ENCODE data around the gene NHEJ1. TPM values are rescaled to one million over a fixed set of nuclear protein-coding genes. Genes with fewer than 3 reads are reported as not detected.

NHEJ1 gene
- total and polyA plus RNA-seq, 9 donors, result 10.8 to 23.1 (median 17.1) TPM

GRCh38 chr2:219072741-219073250 lies 87.8 kb downstream of the NHEJ1 start:
- intact Hi-C loops (cut with DNase I), result no loop called here
- Histone ChIP-seq H3K9me3 (no peaks in the 10 kb centered on the region), H3K27ac (no peak overlapping the region), H3K4me1 (ENCODE audit: insufficient read depth) (no peaks in the 10 kb centered on the region), H3K4me3 (no peak overlapping the region), H3K27me3 (no peaks in the 10 kb centered on the region), H3K36me3 (no peaks in the 10 kb centered on the region)
- TF ChIP-seq EP300 (IDR thresholded peaks at IDR 0.05), result no peak
- TF ChIP-seq POLR2A (IDR thresholded peaks at IDR 0.05), result no peak
- TF ChIP-seq CTCF (IDR thresholded peaks at IDR 0.05), result no peak
- no peak for DNase-seq
- WGBS, 3 donors, result 84 to 85% (median 84%) methylated on average over 9 of the region's 9 CpGs

- no peak overlapping the region for H3K27ac ChIP-seq
- no peaks in the 10 kb centered on the region for H3K27me3 ChIP-seq
- DNase-seq, result no peak
- intact Hi-C loops (cut with DNase I), result no loop called here
- TF ChIP-seq POLR2A (IDR thresholded peaks at IDR 0.05) (no peak), EP300 (IDR thresholded peaks at IDR 0.05) (no peak), CTCF (IDR thresholded peaks at IDR 0.05) (no peak)
- no peaks in the 10 kb centered on the region for H3K9me3 ChIP-seq
- H3K4me3 ChIP-seq, result no peak overlapping the region
- no peaks in the 10 kb centered on the region for H3K4me1 ChIP-seq (ENCODE audit: insufficient read depth)
- 75 to 89% (median 89%) methylated on average over 6 of the region's 6 CpGs for WGBS, 3 donors
- no peaks in the 10 kb centered on the region for H3K36me3 ChIP-seq
These were observed 89.3 kb downstream of the NHEJ1 start for GRCh38 chr2:219071131-219071816.

GRCh38 chr2:219065484-219065883 lies 95.1 kb downstream of the NHEJ1 start:
- Histone ChIP-seq H3K27me3 (no peaks in the 10 kb centered on the region), H3K36me3 (no peaks in the 10 kb centered on the region), H3K9me3 (no peaks in the 10 kb centered on the region), H3K4me1 (ENCODE audit: insufficient read depth) (peaks cover 2% of the 10 kb centered on the region), H3K4me3 (no peak overlapping the region), H3K27ac (no peak overlapping the region)
- 85 to 91% (median 91%) methylated on average over 1 of the region's 1 CpG for WGBS, 3 donors
- TF ChIP-seq POLR2A (IDR thresholded peaks at IDR 0.05), result no peak
- TF ChIP-seq CTCF (IDR thresholded peaks at IDR 0.05), result no peak
- no peak for TF ChIP-seq EP300 (IDR thresholded peaks at IDR 0.05)
- DNase-seq, result no peak
- intact Hi-C loops (cut with DNase I), result no loop called here

GRCh38 chr2:219062081-219062480 lies 98.5 kb downstream of the NHEJ1 start:
- Histone ChIP-seq H3K4me3 (no peak overlapping the region), H3K27me3 (no peaks in the 10 kb centered on the region), H3K4me1 (ENCODE audit: insufficient read depth) (peaks cover 7% of the 10 kb centered on the region), H3K9me3 (no peaks in the 10 kb centered on the region), H3K36me3 (no peaks in the 10 kb centered on the region), H3K27ac (no peak overlapping the region)
- WGBS, 3 donors, result 61 to 71% (median 66%) methylated on average over 6 of the region's 6 CpGs
- TF ChIP-seq POLR2A (IDR thresholded peaks at IDR 0.05) (no peak), CTCF (IDR thresholded peaks at IDR 0.05) (no peak), EP300 (IDR thresholded peaks at IDR 0.05) (no peak)
- no peak for DNase-seq
- intact Hi-C loops (cut with DNase I), result no loop called here

All from ovary (tissue), 9 donors.